H1 (cell line): ENCODE measurements around the gene PDZRN3. TPM values are rescaled to one million over a fixed set of nuclear protein-coding genes. Genes with fewer than 3 reads are reported as not detected.

Source experiments
- ASH2L ChIP-seq: fragments of 200-600, 300-600 bp; sonication (generic); IDR thresholded peaks from one replicate; pipeline ENCODE4 v1.7.1; 2017; ENCODE audit warnings: low read length
- BACH1 ChIP-seq: IDR thresholded peaks from 2 replicates; pipeline ENCODE4 v1.6.1; 2012; ENCODE audit warnings: low read length, improper control_type of control experiment
- BRCA1 ChIP-seq: IDR thresholded peaks from 2 replicates; pipeline ENCODE4 v1.6.1; 2012; ENCODE audit warnings: low read depth, low read length, improper control_type of control experiment
- CREB1 ChIP-seq: IDR thresholded peaks from 2 replicates; pipeline ENCODE4 v1.6.1; 2012; ENCODE audit warnings: inconsistent platforms
- EZH2 ChIP-seq: fragments of 200-600 bp; sonication (generic); IDR thresholded peaks from 2 replicates; pipeline ENCODE4 v1.7.1; 2012; ENCODE audit warnings: low read depth, mild to moderate bottlenecking, moderate library complexity, low read length, inconsistent platforms; ENCODE audit not compliant: severe bottlenecking
- KDM1A ChIP-seq: fragments of 200-600, 300-600 bp; sonication (generic); IDR thresholded peaks from 2 replicates; pipeline ENCODE4 v1.7.1; 2016; ENCODE audit warnings: mild to moderate bottlenecking, low read length, borderline replicate concordance
- KDM5A ChIP-seq: fragments of 200-600 bp; IDR thresholded peaks from 2 replicates; pipeline ENCODE4 v1.7.1; 2012; ENCODE audit warnings: mild to moderate bottlenecking, low read length, inconsistent platforms, mixed read lengths
- RBBP5 ChIP-seq: IDR thresholded peaks from 2 replicates; pipeline ENCODE4 v1.7.1; 2012; ENCODE audit warnings: low read depth, mild to moderate bottlenecking, inconsistent platforms, low read length, moderate library complexity, borderline replicate concordance
- RXRA ChIP-seq: IDR thresholded peaks from 2 replicates; pipeline ENCODE4 v1.6.1; 2011; ENCODE audit warnings: low read depth, mild to moderate bottlenecking, low read length, moderate library complexity; ENCODE audit not compliant: insufficient read depth
- SIN3A ChIP-seq, 2 experiments: IDR thresholded peaks in 1 of 2; conservative IDR thresholded peaks in 1 of 2; 2 replicates each; pipeline ENCODE4 v1.6.1; 2011 to 2012; ENCODE audit warnings: low read length in 2 of 2, improper control_type of control experiment in 1 of 2, low read depth in 1 of 2, mild to moderate bottlenecking in 1 of 2
- SIRT6 ChIP-seq: IDR thresholded peaks from one replicate; pipeline ENCODE4 v1.7.1; 2012; ENCODE audit warnings: low read length, inconsistent platforms
- polyA plus RNA-seq, 7 experiments: library from polyadenylated mRNA; depleted of rRNA in 3 of 7; stranded (reverse) in 5 of 7; unstranded in 2 of 7; fragments of >200 nt in 5 of 7; fragments of 200-250 nt in 2 of 7; gene quantifications; 1 replicate in 5 of 7; 2 replicates in 1 of 7; 4 replicates in 1 of 7; pipeline versions ENCODE4 v1.2.1 to v1.2.3, GENCODE V29; 2011 to 2013; ENCODE audit warnings: missing spikeins in 2 of 7, mixed read lengths in 2 of 7
- total RNA-seq: library from RNA; stranded (reverse); fragmentation: NEBNext Ultra II Directional; extraction: Animal tissue kit (Norgen Biotek cat#: 25700); gene quantifications from 2 replicates; pipeline ENCODE4 v1.2.1, GENCODE V29; 2021
- TF ChIP-seq, protein P1 (sequence below): fragments of 300-600 bp; sonication (generic); IDR thresholded peaks from 2 replicates; pipeline ENCODE4 v1.7.1; 2012; ENCODE audit warnings: low read length, moderate library complexity, mild to moderate bottlenecking, inconsistent platforms; ENCODE audit not compliant: insufficient replicate concordance

The PDZRN3 gene
- total and polyA plus RNA-seq, 2 of the 8 experiments (the other 6 are each of a cell fraction or from before 2014, with no cell fraction given) = 4.2 to 20.5 TPM

DNA sequence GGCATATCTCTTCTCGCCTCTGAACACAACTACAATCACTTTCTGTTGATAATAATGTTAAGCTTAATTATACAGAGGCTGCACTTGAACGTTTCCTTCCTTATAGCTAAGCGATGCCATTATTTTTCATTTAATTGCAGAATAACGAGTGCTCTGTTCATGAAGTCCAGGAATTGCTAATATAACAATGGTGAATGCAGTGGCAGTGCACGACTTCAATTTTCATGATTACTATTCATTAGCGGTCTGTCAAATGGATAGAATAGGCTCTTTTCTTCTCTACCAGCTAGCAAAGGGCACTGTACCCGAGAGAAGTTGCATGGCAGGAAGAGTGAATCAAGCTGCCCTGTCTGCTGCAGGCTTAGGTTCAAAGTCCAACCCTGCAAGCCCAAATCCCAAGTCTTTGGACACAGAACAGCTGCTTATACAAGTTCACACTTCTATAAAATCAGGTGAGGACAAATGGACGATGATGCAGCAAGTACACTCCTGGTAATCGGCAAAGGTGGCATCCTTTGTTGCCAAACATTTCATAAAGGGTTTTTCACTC, 75.6 kb downstream of the PDZRN3 start (continued):
- TF ChIP-seq, protein P1, sequence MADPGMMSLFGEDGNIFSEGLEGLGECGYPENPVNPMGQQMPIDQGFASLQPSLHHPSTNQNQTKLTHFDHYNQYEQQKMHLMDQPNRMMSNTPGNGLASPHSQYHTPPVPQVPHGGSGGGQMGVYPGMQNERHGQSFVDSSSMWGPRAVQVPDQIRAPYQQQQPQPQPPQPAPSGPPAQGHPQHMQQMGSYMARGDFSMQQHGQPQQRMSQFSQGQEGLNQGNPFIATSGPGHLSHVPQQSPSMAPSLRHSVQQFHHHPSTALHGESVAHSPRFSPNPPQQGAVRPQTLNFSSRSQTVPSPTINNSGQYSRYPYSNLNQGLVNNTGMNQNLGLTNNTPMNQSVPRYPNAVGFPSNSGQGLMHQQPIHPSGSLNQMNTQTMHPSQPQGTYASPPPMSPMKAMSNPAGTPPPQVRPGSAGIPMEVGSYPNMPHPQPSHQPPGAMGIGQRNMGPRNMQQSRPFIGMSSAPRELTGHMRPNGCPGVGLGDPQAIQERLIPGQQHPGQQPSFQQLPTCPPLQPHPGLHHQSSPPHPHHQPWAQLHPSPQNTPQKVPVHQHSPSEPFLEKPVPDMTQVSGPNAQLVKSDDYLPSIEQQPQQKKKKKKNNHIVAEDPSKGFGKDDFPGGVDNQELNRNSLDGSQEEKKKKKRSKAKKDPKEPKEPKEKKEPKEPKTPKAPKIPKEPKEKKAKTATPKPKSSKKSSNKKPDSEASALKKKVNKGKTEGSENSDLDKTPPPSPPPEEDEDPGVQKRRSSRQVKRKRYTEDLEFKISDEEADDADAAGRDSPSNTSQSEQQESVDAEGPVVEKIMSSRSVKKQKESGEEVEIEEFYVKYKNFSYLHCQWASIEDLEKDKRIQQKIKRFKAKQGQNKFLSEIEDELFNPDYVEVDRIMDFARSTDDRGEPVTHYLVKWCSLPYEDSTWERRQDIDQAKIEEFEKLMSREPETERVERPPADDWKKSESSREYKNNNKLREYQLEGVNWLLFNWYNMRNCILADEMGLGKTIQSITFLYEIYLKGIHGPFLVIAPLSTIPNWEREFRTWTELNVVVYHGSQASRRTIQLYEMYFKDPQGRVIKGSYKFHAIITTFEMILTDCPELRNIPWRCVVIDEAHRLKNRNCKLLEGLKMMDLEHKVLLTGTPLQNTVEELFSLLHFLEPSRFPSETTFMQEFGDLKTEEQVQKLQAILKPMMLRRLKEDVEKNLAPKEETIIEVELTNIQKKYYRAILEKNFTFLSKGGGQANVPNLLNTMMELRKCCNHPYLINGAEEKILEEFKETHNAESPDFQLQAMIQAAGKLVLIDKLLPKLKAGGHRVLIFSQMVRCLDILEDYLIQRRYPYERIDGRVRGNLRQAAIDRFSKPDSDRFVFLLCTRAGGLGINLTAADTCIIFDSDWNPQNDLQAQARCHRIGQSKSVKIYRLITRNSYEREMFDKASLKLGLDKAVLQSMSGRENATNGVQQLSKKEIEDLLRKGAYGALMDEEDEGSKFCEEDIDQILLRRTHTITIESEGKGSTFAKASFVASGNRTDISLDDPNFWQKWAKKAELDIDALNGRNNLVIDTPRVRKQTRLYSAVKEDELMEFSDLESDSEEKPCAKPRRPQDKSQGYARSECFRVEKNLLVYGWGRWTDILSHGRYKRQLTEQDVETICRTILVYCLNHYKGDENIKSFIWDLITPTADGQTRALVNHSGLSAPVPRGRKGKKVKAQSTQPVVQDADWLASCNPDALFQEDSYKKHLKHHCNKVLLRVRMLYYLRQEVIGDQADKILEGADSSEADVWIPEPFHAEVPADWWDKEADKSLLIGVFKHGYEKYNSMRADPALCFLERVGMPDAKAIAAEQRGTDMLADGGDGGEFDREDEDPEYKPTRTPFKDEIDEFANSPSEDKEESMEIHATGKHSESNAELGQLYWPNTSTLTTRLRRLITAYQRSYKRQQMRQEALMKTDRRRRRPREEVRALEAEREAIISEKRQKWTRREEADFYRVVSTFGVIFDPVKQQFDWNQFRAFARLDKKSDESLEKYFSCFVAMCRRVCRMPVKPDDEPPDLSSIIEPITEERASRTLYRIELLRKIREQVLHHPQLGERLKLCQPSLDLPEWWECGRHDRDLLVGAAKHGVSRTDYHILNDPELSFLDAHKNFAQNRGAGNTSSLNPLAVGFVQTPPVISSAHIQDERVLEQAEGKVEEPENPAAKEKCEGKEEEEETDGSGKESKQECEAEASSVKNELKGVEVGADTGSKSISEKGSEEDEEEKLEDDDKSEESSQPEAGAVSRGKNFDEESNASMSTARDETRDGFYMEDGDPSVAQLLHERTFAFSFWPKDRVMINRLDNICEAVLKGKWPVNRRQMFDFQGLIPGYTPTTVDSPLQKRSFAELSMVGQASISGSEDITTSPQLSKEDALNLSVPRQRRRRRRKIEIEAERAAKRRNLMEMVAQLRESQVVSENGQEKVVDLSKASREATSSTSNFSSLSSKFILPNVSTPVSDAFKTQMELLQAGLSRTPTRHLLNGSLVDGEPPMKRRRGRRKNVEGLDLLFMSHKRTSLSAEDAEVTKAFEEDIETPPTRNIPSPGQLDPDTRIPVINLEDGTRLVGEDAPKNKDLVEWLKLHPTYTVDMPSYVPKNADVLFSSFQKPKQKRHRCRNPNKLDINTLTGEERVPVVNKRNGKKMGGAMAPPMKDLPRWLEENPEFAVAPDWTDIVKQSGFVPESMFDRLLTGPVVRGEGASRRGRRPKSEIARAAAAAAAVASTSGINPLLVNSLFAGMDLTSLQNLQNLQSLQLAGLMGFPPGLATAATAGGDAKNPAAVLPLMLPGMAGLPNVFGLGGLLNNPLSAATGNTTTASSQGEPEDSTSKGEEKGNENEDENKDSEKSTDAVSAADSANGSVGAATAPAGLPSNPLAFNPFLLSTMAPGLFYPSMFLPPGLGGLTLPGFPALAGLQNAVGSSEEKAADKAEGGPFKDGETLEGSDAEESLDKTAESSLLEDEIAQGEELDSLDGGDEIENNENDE = no peak
- TF ChIP-seq KDM1A (no peak), RXRA (no peak), RBBP5 (no peak), KDM5A (no peak), EZH2 (no peak), BACH1 (no peak), SIN3A (conservative IDR thresholded peaks at IDR 0.05 in 1 of 2, IDR thresholded peaks at IDR 0.05 in 1 of 2; ENCODE audit: low read depth in 1 of 2, low read length in 2 of 2) (no peak), CREB1 (no peak), SIRT6 (no peak), ASH2L (no peak), BRCA1 (no peak)
